ENCODE measurements around the gene NBPF11. TPM values are rescaled to one million over a fixed set of nuclear protein-coding genes. Genes with fewer than 3 reads are reported as not detected.

The NBPF11 gene
- total and polyA plus RNA-seq, 8 donors = 8.1 to 40.3 (median 34.3) TPM

Other genes starting within 250 kb of the NBPF11 start
- gene GJA8, start 249.5 kb downstream of the NBPF11 start, total RNA-seq = not detected
- not detected for gene GJA8, start 249.5 kb downstream of the NBPF11 start, polyA plus RNA-seq (ENCODE audit: insufficient read length in 6 of 6)
- gene GPR89B, start 223.9 kb downstream of the NBPF11 start, total RNA-seq = 10 to 100 TPM; 14.2 to 14.5 TPM
- gene GPR89B, start 223.9 kb downstream of the NBPF11 start, polyA plus RNA-seq (ENCODE audit: insufficient read length in 6 of 6) = 10 to 100 TPM; 19.8 to 28.3 (median 24.3) TPM